Measurements from ENCODE around the gene CNGA3. TPM values are rescaled to one million over a fixed set of nuclear protein-coding genes. Genes with fewer than 3 reads are reported as not detected.

The CNGA3 gene
- total RNA-seq, 4 donors from 2014 or later: 0.40 to 1.8 (median 1.6) TPM; not detected in 1

DNA sequence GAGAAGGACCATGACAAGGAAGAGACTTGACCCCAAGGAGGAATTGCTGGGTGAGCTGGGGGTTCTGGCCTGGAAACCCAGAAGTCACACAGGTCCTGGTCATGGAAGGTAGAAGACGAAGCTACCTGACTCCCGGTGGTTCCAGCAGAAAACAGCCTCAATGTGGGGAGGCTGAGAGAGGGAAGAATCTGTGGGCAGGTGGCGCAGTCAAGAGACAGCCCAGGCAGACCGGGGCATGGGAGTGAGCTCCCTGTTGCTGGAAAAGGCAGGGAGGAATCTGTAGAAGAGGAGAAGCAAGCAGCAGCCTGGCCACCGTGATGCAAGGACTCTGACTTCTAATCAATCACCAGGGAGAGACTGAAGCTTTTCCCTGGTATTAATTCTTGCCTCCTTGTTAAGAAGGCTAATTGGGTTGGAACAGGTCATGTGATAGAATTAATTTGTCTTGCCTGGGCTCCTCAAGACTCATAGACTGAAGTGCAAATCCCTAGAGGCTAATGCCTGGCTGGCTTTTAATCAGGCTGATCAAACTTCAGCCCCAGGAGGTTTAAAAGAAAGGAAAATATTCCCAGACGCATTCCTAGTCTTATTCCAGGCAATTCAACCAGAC, 30.1 kb downstream of the CNGA3 start:
- no peak for DNase-seq
- in situ Hi-C loops (cut with MboI; ENCODE audit: low pct_ligation_motif_present in 1 of 4, low pct_unique_long_range_greater_than_20kb in 1 of 4, low sequenced_read_pairs in 3 of 4) (loop anchor here in 2 of 4 donors (25.0 kb wide), 1 partner anchor 564 kb away; no protein-coding TSS in a partner anchor), intact Hi-C loops (cut with DNase I; ENCODE audit: low total_unique reads) (no loop called here)
- Histone ChIP-seq H3K9me3 (no peaks in the 10 kb centered on the region), H3K36me3 (no peaks in the 10 kb centered on the region), H3K4me3 (no peak overlapping the region), H3K27ac (no peak overlapping the region), H3K27me3 (peaks cover 3% of the 10 kb centered on the region), H3K4me1 (peaks cover 0 to 8% (median 2%) of the 10 kb centered on the region in 4 donors)
- TF ChIP-seq, protein P1, sequence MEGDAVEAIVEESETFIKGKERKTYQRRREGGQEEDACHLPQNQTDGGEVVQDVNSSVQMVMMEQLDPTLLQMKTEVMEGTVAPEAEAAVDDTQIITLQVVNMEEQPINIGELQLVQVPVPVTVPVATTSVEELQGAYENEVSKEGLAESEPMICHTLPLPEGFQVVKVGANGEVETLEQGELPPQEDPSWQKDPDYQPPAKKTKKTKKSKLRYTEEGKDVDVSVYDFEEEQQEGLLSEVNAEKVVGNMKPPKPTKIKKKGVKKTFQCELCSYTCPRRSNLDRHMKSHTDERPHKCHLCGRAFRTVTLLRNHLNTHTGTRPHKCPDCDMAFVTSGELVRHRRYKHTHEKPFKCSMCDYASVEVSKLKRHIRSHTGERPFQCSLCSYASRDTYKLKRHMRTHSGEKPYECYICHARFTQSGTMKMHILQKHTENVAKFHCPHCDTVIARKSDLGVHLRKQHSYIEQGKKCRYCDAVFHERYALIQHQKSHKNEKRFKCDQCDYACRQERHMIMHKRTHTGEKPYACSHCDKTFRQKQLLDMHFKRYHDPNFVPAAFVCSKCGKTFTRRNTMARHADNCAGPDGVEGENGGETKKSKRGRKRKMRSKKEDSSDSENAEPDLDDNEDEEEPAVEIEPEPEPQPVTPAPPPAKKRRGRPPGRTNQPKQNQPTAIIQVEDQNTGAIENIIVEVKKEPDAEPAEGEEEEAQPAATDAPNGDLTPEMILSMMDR (IDR thresholded peaks at IDR 0.05): no peak
- TF ChIP-seq EP300 (IDR thresholded peaks at IDR 0.05; ENCODE audit: low read depth): no peak
- no peak for TF ChIP-seq POLR2A (IDR thresholded peaks at IDR 0.05)
- TF ChIP-seq POLR2AphosphoS5 (IDR thresholded peaks at IDR 0.05): no peak
- WGBS, 2 donors (ENCODE audit: low coverage in 1 of 2): 72 to 84% methylated on average over 3 to 6 of the region's 6 CpGs

DNA sequence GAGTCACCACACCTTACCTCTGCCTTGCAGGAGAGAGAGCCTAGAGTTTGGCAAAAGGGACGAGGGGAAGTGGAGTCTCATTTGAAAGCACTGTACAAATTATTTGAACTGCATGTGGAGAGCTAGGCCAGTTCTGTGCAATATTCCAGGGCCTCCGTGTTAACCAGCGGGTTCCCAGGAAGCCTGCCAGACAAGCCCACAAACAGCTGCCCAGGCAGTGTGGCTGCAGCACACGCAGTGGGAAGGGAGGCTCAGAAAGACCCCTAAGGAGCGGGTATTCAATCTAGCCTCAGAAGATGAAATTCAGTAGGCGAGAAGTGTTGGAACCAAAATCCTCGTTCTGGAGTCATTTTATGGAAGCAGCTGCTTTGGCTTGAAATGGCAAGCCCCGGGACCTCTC, 30.7 kb downstream of the CNGA3 start:
- in situ Hi-C loops (cut with MboI; ENCODE audit: low pct_ligation_motif_present in 1 of 4, low pct_unique_long_range_greater_than_20kb in 1 of 4, low sequenced_read_pairs in 3 of 4): loop anchor here in 2 of 4 donors (25.0 kb wide), 1 partner anchor 565 kb away; no protein-coding TSS in a partner anchor
- intact Hi-C loops (cut with DNase I; ENCODE audit: low total_unique reads): no loop called here
- H3K4me1 ChIP-seq: peaks cover 0 to 8% (median 2%) of the 10 kb centered on the region in 4 donors

DNA sequence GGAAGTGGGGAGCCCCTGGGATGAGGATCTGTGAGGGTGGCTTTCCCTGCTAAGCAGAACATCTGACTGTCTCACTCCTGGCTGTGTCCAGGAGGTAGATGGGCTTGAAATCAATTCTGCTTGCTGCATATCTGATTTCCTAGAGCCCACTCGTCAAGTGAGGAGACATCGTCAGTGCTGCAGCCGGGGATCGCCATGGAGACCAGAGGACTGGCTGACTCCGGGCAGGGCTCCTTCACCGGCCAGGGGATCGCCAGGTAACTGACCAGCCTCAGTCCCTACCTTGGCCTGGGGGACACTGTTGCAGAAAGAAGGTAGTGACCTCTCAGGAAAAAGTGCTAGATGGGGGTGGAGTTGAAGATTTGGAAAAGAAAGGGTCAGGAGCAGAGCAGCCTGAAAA, 31.3 kb downstream of the CNGA3 start:
- Histone ChIP-seq H3K27ac (no peak overlapping the region), H3K9me3 (no peaks in the 10 kb centered on the region), H3K4me1 (peaks cover 0 to 8% (median 2%) of the 10 kb centered on the region in 4 donors), H3K36me3 (no peaks in the 10 kb centered on the region), H3K27me3 (peaks cover 3% of the 10 kb centered on the region), H3K4me3 (no peak overlapping the region)
- intact Hi-C loops (cut with DNase I; ENCODE audit: low total_unique reads): no loop called here
- in situ Hi-C loops (cut with MboI; ENCODE audit: low pct_ligation_motif_present in 1 of 4, low pct_unique_long_range_greater_than_20kb in 1 of 4, low sequenced_read_pairs in 3 of 4): loop anchor here in 2 of 4 donors (25.0 kb wide), 1 partner anchor 565 kb away; no protein-coding TSS in a partner anchor
- WGBS, 2 donors (ENCODE audit: low coverage in 1 of 2): 80% methylated on average over 7 of the region's 7 CpGs; no CpG with 5 or more reads in 1 of the 2 donors
- TF ChIP-seq EP300 (IDR thresholded peaks at IDR 0.05; ENCODE audit: low read depth) (no peak), POLR2AphosphoS5 (IDR thresholded peaks at IDR 0.05) (no peak), POLR2A (IDR thresholded peaks at IDR 0.05) (no peak)
- TF ChIP-seq, protein P1 (IDR thresholded peaks at IDR 0.05): no peak
- no peak for DNase-seq

More for the DNA sequence above, 30.7 kb downstream of the CNGA3 start:
- no peak for TF ChIP-seq EP300 (IDR thresholded peaks at IDR 0.05; ENCODE audit: low read depth)
- TF ChIP-seq POLR2A (IDR thresholded peaks at IDR 0.05): no peak
- TF ChIP-seq, protein P1 (IDR thresholded peaks at IDR 0.05): no peak
- TF ChIP-seq POLR2AphosphoS5 (IDR thresholded peaks at IDR 0.05): no peak
- H3K27me3 ChIP-seq: peaks cover 3% of the 10 kb centered on the region
- no peaks in the 10 kb centered on the region for H3K36me3 ChIP-seq
- no peak overlapping the region for H3K4me3 ChIP-seq
- WGBS, 2 donors (ENCODE audit: low coverage in 1 of 2): 82% methylated on average over 8 of the region's 8 CpGs; no CpG with 5 or more reads in 1 of the 2 donors
- no peaks in the 10 kb centered on the region for H3K9me3 ChIP-seq
- no peak overlapping the region for H3K27ac ChIP-seq
- DNase-seq: no peak

DNA sequence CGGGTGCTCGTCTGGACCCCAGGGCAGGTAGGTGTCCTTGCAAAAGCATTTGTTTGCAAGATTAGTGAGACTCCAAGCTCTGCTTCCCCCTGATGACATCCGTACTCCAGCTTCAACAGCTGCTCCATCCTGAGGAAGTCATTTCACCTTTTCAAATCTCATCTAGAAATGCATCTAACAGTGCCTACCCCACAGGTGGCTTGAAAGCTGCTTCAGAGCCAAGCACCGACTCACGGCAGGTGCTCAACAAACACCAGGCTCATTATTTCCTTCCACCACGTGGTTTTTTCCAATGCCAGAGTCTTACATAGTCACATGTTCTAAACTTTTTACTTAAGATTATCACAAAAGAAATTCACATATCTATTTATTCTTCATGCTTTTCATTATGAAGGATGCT, 31.9 kb downstream of the CNGA3 start:
- Histone ChIP-seq H3K27me3 (peaks cover 3% of the 10 kb centered on the region), H3K36me3 (no peaks in the 10 kb centered on the region), H3K4me3 (no peak overlapping the region), H3K9me3 (no peaks in the 10 kb centered on the region), H3K27ac (no peak overlapping the region), H3K4me1 (peaks cover 0 to 8% (median 2%) of the 10 kb centered on the region in 4 donors)
- intact Hi-C loops (cut with DNase I; ENCODE audit: low total_unique reads) (no loop called here), in situ Hi-C loops (cut with MboI; ENCODE audit: low pct_ligation_motif_present in 1 of 4, low pct_unique_long_range_greater_than_20kb in 1 of 4, low sequenced_read_pairs in 3 of 4) (loop anchor here in 2 of 4 donors (25.0 kb wide), 1 partner anchor 566 kb away; no protein-coding TSS in a partner anchor)
- TF ChIP-seq POLR2AphosphoS5 (IDR thresholded peaks at IDR 0.05): no peak
- no peak for TF ChIP-seq EP300 (IDR thresholded peaks at IDR 0.05; ENCODE audit: low read depth)
- TF ChIP-seq, protein P1 (IDR thresholded peaks at IDR 0.05): no peak
- TF ChIP-seq POLR2A (IDR thresholded peaks at IDR 0.05): no peak
- no peak for DNase-seq
- 66 to 78% methylated on average over 5 to 6 of the region's 6 CpGs for WGBS, 2 donors (ENCODE audit: low coverage in 1 of 2)
